ENCODE data around the gene UBFD1. TPM values are rescaled to one million over a fixed set of nuclear protein-coding genes. Genes with fewer than 3 reads are reported as not detected.
"Not testable (repeated sequence)": the region's sequence is repeated elsewhere in the genome, so short reads cannot be mapped to it uniquely, and the experiment has no call there.

Gene UBFD1
- total RNA-seq, 1 experiment from 2014 or later, result 98.2 TPM

GRCh38 chr16:23509441-23509754 lies 48.1 kb upstream of the UBFD1 start:
- peaks cover 46% of the 10 kb centered on the region for H3K79me2 ChIP-seq (ENCODE audit: low read depth)
- no peaks in the 10 kb centered on the region for H3K9me3 ChIP-seq (ENCODE audit: insufficient read depth, low read depth)
- intact Hi-C loops (cut with micrococcal nuclease; ENCODE audit: unreplicated experiment), result loop anchor here (5.0 kb wide), 1 partner anchor 57 kb away; the partner anchor contains the start of gene COG7
- H3K9me2 ChIP-seq (ENCODE audit: insufficient read depth), result no peaks in the 10 kb centered on the region
- no peaks in the 10 kb centered on the region for H3K36me3 ChIP-seq (ENCODE audit: low read depth)
- no peak overlapping the region for H3K27ac ChIP-seq
- H2AFZ ChIP-seq, result peak overlapping the region; percentile 44; the same call in 1 of the 2 replicates
- peak overlapping the region; percentile 69 for H3K4me3 ChIP-seq
- peaks cover 23% of the 10 kb centered on the region for H3K4me1 ChIP-seq (replicated peaks; ENCODE audit: insufficient read depth)
- no peaks in the 10 kb centered on the region for H3K27me3 ChIP-seq (ENCODE audit: insufficient read depth, low read depth)
- peaks cover 27% of the 10 kb centered on the region for H4K20me1 ChIP-seq (ENCODE audit: insufficient read depth)
- ChIA-PET CTCF (no interaction called here), POLR2A (ENCODE audit: unreplicated experiment) (interaction anchor here (0.7 kb wide), 1 partner anchor 12 kb away, joined by 4 read pairs; no protein-coding TSS in a partner anchor)
- TSS peak; percentile 64 for BruUV-seq (replicated peaks)
- peaks cover 41% of the 10 kb centered on the region for H3F3A ChIP-seq (ENCODE audit: insufficient read depth, low read depth)
- TF ChIP-seq, protein P1, sequence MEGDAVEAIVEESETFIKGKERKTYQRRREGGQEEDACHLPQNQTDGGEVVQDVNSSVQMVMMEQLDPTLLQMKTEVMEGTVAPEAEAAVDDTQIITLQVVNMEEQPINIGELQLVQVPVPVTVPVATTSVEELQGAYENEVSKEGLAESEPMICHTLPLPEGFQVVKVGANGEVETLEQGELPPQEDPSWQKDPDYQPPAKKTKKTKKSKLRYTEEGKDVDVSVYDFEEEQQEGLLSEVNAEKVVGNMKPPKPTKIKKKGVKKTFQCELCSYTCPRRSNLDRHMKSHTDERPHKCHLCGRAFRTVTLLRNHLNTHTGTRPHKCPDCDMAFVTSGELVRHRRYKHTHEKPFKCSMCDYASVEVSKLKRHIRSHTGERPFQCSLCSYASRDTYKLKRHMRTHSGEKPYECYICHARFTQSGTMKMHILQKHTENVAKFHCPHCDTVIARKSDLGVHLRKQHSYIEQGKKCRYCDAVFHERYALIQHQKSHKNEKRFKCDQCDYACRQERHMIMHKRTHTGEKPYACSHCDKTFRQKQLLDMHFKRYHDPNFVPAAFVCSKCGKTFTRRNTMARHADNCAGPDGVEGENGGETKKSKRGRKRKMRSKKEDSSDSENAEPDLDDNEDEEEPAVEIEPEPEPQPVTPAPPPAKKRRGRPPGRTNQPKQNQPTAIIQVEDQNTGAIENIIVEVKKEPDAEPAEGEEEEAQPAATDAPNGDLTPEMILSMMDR (conservative IDR thresholded peaks at IDR 0.05), result no peak
- no peak for TF ChIP-seq EZH2 (IDR thresholded peaks at IDR 0.05; ENCODE audit: low read depth)
- DNase-seq, result no peak
- H3K4me2 ChIP-seq, result peak overlapping the region; percentile 98

- intact Hi-C loops (cut with micrococcal nuclease; ENCODE audit: unreplicated experiment), result loop anchor here (1.0 to 5.0 kb wide), 2 partner anchors 17 to 57 kb away; partner anchors contain the start of gene COG7
- Histone ChIP-seq H4K20me1 (ENCODE audit: insufficient read depth) (peaks cover 24% of the 10 kb centered on the region), H3K9me3 (ENCODE audit: insufficient read depth, low read depth) (no peaks in the 10 kb centered on the region), H3K79me2 (ENCODE audit: low read depth) (peaks cover 44% of the 10 kb centered on the region), H2AFZ (peak overlapping the region; percentile 44; the same call in 1 of the 2 replicates), H3F3A (ENCODE audit: insufficient read depth, low read depth) (peaks cover 39% of the 10 kb centered on the region; the same call in 1 of the 2 replicates), H3K4me3 (peak overlapping the region; percentile 69), H3K9me2 (ENCODE audit: insufficient read depth) (no peaks in the 10 kb centered on the region), H3K27me3 (ENCODE audit: insufficient read depth, low read depth) (no peaks in the 10 kb centered on the region), H3K36me3 (ENCODE audit: low read depth) (no peaks in the 10 kb centered on the region), H3K4me2 (peak overlapping the region; percentile 98), H3K4me1 (replicated peaks; ENCODE audit: insufficient read depth) (peaks cover 21% of the 10 kb centered on the region), H3K27ac (no peak overlapping the region)
- no TSS peak for BruUV-seq (replicated peaks)
- no peak for TF ChIP-seq EZH2 (IDR thresholded peaks at IDR 0.05; ENCODE audit: low read depth)
- TF ChIP-seq, protein P1 (conservative IDR thresholded peaks at IDR 0.05), result no peak
- ChIA-PET CTCF (no interaction called here), POLR2A (ENCODE audit: unreplicated experiment) (interaction anchor here (0.6 to 0.7 kb wide), 3 partner anchors 13 to 1321 kb away, joined by 4 to 12 read pairs (median 5); no protein-coding TSS in a partner anchor)
- no peak for DNase-seq
Observed at GRCh38 chr16:23509782-23510163, 47.8 kb upstream of the UBFD1 start.

- no peak for TF ChIP-seq EZH2 (IDR thresholded peaks at IDR 0.05; ENCODE audit: low read depth)
- TF ChIP-seq, protein P1 (conservative IDR thresholded peaks at IDR 0.05), result no peak
- no peaks in the 10 kb centered on the region for H3K27me3 ChIP-seq (ENCODE audit: insufficient read depth, low read depth)
- H4K20me1 ChIP-seq (ENCODE audit: insufficient read depth), result peaks cover 19% of the 10 kb centered on the region
- intact Hi-C loops (cut with micrococcal nuclease; ENCODE audit: unreplicated experiment), result loop anchor here (1.0 kb wide), 1 partner anchor 18 kb away; no protein-coding TSS in a partner anchor
- H3K9me2 ChIP-seq (ENCODE audit: insufficient read depth), result no peaks in the 10 kb centered on the region
- no peak within 1 kb of the TSS for H3K27ac ChIP-seq
- ChIA-PET POLR2A (ENCODE audit: unreplicated experiment) (interaction anchor here (0.6 kb wide), 2 partner anchors 30 to 1322 kb away, joined by 5 to 12 read pairs; no protein-coding TSS in a partner anchor), CTCF (no interaction called here)
- peaks cover 39% of the 10 kb centered on the region for H3K79me2 ChIP-seq (ENCODE audit: low read depth)
- peak within 1 kb of the TSS; percentile 69 for H3K4me3 ChIP-seq
- H3F3A ChIP-seq (ENCODE audit: insufficient read depth, low read depth), result peaks cover 34% of the 10 kb centered on the region; the same call in 1 of the 2 replicates
- H3K36me3 ChIP-seq (ENCODE audit: low read depth), result no peaks in the 10 kb centered on the region
- no TSS peak for BruUV-seq (replicated peaks)
- peak; percentile 46 to 78 for DNase-seq
- peak within 1 kb of the TSS; percentile 44; the same call in 1 of the 2 replicates for H2AFZ ChIP-seq
- peak within 1 kb of the TSS; percentile 98 for H3K4me2 ChIP-seq
- H3K4me1 ChIP-seq (replicated peaks; ENCODE audit: insufficient read depth), result peaks cover 15% of the 10 kb centered on the region
- H3K9me3 ChIP-seq (ENCODE audit: insufficient read depth, low read depth), result no peaks in the 10 kb centered on the region
Observed at GRCh38 chr16:23510164-23510914, 47.2 kb upstream of the UBFD1 start, which contains the start of gene GGA2. Gene GGA2, minus strand, starts transcription at chr16:23510494. Its CDS starts 83 bp downstream, at chr16:23510411.

DNA sequence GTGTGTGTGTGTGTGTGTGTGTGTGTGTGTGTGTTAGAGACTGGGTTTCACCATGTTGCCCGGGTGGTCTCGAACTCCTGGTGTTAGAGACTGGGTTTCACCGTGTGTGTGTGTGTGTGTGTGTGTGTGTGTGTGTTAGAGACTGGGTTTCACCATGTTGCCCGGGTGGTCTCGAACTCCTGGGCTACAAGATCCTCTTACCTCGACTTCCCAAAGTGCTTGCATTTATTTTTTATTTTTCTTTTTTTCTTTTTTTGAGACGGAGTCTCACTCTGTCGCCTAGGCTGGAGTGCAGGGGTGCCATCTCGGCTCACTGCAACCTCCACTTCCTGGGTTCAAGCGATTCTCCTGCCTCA lies 46.6 kb upstream of the UBFD1 start:
- Histone ChIP-seq H3K4me1 (replicated peaks; ENCODE audit: insufficient read depth) (peaks cover 15% of the 10 kb centered on the region), H4K20me1 (ENCODE audit: insufficient read depth) (peaks cover 15% of the 10 kb centered on the region), H3K4me2 (peak overlapping the region; percentile 98), H3K79me2 (ENCODE audit: low read depth) (peaks cover 37% of the 10 kb centered on the region), H3K4me3 (peak overlapping the region; percentile 69; the same call in 1 of the 2 replicates), H3F3A (ENCODE audit: insufficient read depth, low read depth) (peaks cover 29% of the 10 kb centered on the region; the same call in 1 of the 2 replicates)
- H3K36me3 ChIP-seq (ENCODE audit: low read depth); H3K27ac ChIP-seq; DNase-seq; H3K9me2 ChIP-seq (ENCODE audit: insufficient read depth); BruUV-seq (replicated peaks); H2AFZ ChIP-seq; H3K27me3 ChIP-seq (ENCODE audit: insufficient read depth, low read depth); H3K9me3 ChIP-seq (ENCODE audit: insufficient read depth, low read depth); POLR2A ChIA-PET (ENCODE audit: unreplicated experiment); CTCF ChIA-PET: not testable (repeated sequence)
- intact Hi-C loops (cut with micrococcal nuclease; ENCODE audit: unreplicated experiment), result loop anchor here (1.0 kb wide), 1 partner anchor 19 kb away; no protein-coding TSS in a partner anchor

All from PC-9 (cell line).